HEK293T (cell line): ENCODE measurements around the gene IFT25.

Source experiments
- CTCF ChIA-PET: fragments of 350-600 bp; formaldehyde crosslinking; extraction: SDS; loops from one replicate; lab custom pipeline; 2021; ENCODE audit warnings: antibody characterized with exemption, inconsistent platforms; lab: Yijun Ruan, JAX
- POLR2A ChIA-PET: fragments of 350-600 bp; formaldehyde crosslinking; extraction: SDS; loops from one replicate; lab custom pipeline; 2020; ENCODE audit warnings: antibody characterized with exemption, inconsistent platforms; lab: Yijun Ruan, JAX
- DNase-seq: peaks from one replicate; pipeline ENCODE4 v3.0.0; 2012; ENCODE audit warnings: mixed read lengths; ENCODE audit errors: extremely low spot score
- ARNT ChIP-seq: fragments of 450-650 bp; IDR thresholded peaks from 2 replicates; pipeline ENCODE4 v1.6.1; 2017; ENCODE audit warnings: mild to moderate bottlenecking
- BHLHE40 ChIP-seq: fragments of 450-650 bp; IDR thresholded peaks from 2 replicates; pipeline ENCODE4 v1.6.1; 2016; ENCODE audit warnings: mild to moderate bottlenecking, moderate library complexity, borderline replicate concordance
- CTBP1 ChIP-seq: fragments of 450-650 bp; IDR thresholded peaks from 2 replicates; pipeline ENCODE4 v1.6.1; 2016; ENCODE audit warnings: borderline replicate concordance
- ELF4 ChIP-seq: fragments of 450-650 bp; IDR thresholded peaks from 2 replicates; pipeline ENCODE4 v1.6.1; 2017; ENCODE audit warnings: antibody characterized with exemption
- FOXA1 ChIP-seq: fragments of 450-650 bp; IDR thresholded peaks from 2 replicates; pipeline ENCODE4 v1.6.1; 2016; ENCODE audit warnings: mild to moderate bottlenecking
- FOXK2 ChIP-seq: fragments of 450-650 bp; IDR thresholded peaks from 2 replicates; pipeline ENCODE4 v1.6.1; 2016; ENCODE audit warnings: mild to moderate bottlenecking
- FOXM1 ChIP-seq: fragments of 450-650 bp; IDR thresholded peaks from 2 replicates; pipeline ENCODE4 v1.6.1; 2017; ENCODE audit warnings: mild to moderate bottlenecking, borderline replicate concordance
- HDGF ChIP-seq: fragments of 450-650 bp; IDR thresholded peaks from 2 replicates; pipeline ENCODE4 v1.6.1; 2017; ENCODE audit warnings: antibody characterized with exemption, borderline replicate concordance
- L3MBTL2 ChIP-seq: fragments of 450-650 bp; conservative IDR thresholded peaks from 2 replicates; pipeline ENCODE4 v1.6.1; 2016; ENCODE audit warnings: mild to moderate bottlenecking
- LEF1 ChIP-seq: fragments of 450-650 bp; IDR thresholded peaks from 2 replicates; pipeline ENCODE4 v1.6.1; 2017; ENCODE audit warnings: mild to moderate bottlenecking, borderline replicate concordance
- NFRKB ChIP-seq: fragments of 450-650 bp; IDR thresholded peaks from 2 replicates; pipeline ENCODE4 v1.6.1; 2016; ENCODE audit warnings: mild to moderate bottlenecking, moderate library complexity
- SP1 ChIP-seq: fragments of 450-650 bp; IDR thresholded peaks from 2 replicates; pipeline ENCODE4 v1.6.1; 2017
- SUZ12 ChIP-seq: fragments of 450-650 bp; IDR thresholded peaks from 2 replicates; pipeline ENCODE4 v1.6.1; 2016; ENCODE audit warnings: mild to moderate bottlenecking
- TARDBP ChIP-seq: fragments of 450-650 bp; IDR thresholded peaks from 2 replicates; pipeline ENCODE4 v1.6.1; 2016
- ZNF384 ChIP-seq: fragments of 450-650 bp; IDR thresholded peaks from 2 replicates; pipeline ENCODE4 v1.6.1; 2016
- TF ChIP-seq, protein P1 (sequence below): fragments of 450-650 bp; IDR thresholded peaks from 2 replicates; pipeline ENCODE4 v1.6.1; 2016

The IFT25 gene

DNA sequence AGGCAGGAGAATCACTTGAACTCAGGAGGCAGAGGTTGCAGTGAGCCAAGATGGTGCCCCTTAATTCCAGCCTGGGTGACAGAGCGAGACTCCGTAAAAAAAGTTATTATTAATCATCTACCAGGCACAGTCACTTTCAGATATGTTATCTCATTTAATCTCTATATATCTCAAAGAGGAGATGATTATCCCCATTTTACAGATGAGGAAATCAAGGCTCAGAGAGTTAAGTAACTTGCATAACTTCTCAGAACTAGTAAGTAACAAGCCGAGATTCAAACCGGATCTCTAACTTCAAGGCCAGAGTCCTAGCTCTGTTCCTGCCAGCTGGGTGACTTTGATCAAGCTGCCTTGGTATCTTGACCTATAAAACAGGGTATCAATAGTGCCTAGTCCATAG is 34.1 kb downstream of the IFT25 start:
- CTCF ChIA-PET: no interaction called here
- POLR2A ChIA-PET: no interaction called here
- TF ChIP-seq SUZ12: no peak
- no peak for TF ChIP-seq ELF4
- no peak for TF ChIP-seq ARNT
- no peak for TF ChIP-seq SP1
- no peak for TF ChIP-seq FOXM1
- no peak for TF ChIP-seq BHLHE40
- no peak for TF ChIP-seq NFRKB
- no peak for TF ChIP-seq FOXA1
- no peak for TF ChIP-seq LEF1
- no peak for TF ChIP-seq L3MBTL2
- no peak for TF ChIP-seq CTBP1
- TF ChIP-seq HDGF: no peak
- TF ChIP-seq FOXK2: no peak
- no peak for DNase-seq

GRCh38 chr1:53909946-53910345 is 35.6 kb downstream of the IFT25 start:
- TF ChIP-seq FOXM1: no peak
- no peak for TF ChIP-seq L3MBTL2
- TF ChIP-seq FOXA1: no peak
- TF ChIP-seq FOXK2: no peak
- TF ChIP-seq HDGF: no peak
- no peak for TF ChIP-seq ARNT
- TF ChIP-seq, protein P1, sequence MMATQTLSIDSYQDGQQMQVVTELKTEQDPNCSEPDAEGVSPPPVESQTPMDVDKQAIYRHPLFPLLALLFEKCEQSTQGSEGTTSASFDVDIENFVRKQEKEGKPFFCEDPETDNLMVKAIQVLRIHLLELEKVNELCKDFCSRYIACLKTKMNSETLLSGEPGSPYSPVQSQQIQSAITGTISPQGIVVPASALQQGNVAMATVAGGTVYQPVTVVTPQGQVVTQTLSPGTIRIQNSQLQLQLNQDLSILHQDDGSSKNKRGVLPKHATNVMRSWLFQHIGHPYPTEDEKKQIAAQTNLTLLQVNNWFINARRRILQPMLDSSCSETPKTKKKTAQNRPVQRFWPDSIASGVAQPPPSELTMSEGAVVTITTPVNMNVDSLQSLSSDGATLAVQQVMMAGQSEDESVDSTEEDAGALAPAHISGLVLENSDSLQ: no peak
- ChIA-PET CTCF (no interaction called here), POLR2A (no interaction called here)
- no peak for DNase-seq

GRCh38 chr1:53906121-53906520 is 39.4 kb downstream of the IFT25 start:
- POLR2A ChIA-PET: no interaction called here
- no peak for DNase-seq
- CTCF ChIA-PET: no interaction called here
- TF ChIP-seq ZNF384: no peak
- TF ChIP-seq, protein P1: no peak
- no peak for TF ChIP-seq FOXK2
- TF ChIP-seq FOXM1: no peak
- no peak for TF ChIP-seq L3MBTL2
- TF ChIP-seq CTBP1: no peak
- no peak for TF ChIP-seq ELF4
- no peak for TF ChIP-seq ARNT
- no peak for TF ChIP-seq BHLHE40

DNA sequence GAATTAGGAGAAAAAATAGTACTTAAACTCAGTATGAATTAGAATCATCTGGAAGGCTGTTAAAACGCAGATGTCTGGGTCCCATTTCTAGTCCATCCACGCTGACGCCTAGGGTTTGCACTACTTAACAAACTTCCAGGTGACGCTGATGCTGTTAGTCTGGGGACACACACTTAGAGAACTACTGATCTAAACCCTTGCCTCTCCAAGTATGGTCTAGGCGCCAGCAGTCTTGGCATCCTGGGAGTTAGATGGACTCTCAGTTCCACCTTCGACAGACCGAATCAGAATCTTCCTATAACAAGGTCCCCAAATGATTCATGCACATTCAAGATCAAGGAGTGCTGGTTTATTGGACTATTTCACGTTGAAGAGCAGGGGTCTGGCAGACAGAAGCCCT is 40.0 kb downstream of the IFT25 start:
- CTCF ChIA-PET: no interaction called here
- DNase-seq: no peak
- no peak for TF ChIP-seq FOXA1
- no peak for TF ChIP-seq LEF1
- TF ChIP-seq HDGF: no peak
- no peak for TF ChIP-seq ZNF384
- no peak for TF ChIP-seq FOXM1
- no peak for TF ChIP-seq TARDBP
- TF ChIP-seq, protein P1: no peak
- TF ChIP-seq SP1: no peak
- TF ChIP-seq L3MBTL2: no peak
- TF ChIP-seq NFRKB: no peak
- TF ChIP-seq ARNT: no peak
- TF ChIP-seq FOXK2: no peak
- no peak for TF ChIP-seq CTBP1
- POLR2A ChIA-PET: no interaction called here

GRCh38 chr1:53902235-53903138 is 43.0 kb downstream of the IFT25 start:
- ChIA-PET CTCF (no interaction called here), POLR2A (no interaction called here)
- TF ChIP-seq CTBP1 (no peak), SP1 (no peak), TARDBP (no peak), NFRKB (no peak), L3MBTL2 (no peak), FOXM1 (no peak), ZNF384 (no peak)
- TF ChIP-seq, protein P1: no peak
- no peak for DNase-seq

- DNase-seq: no peak
- ChIA-PET CTCF (interaction anchor here (1.4 kb wide), 1 partner anchor 13 kb away, joined by 4 read pairs; no protein-coding TSS in a partner anchor), POLR2A (interaction anchor here (0.9 to 1.1 kb wide), 2 partner anchors 9 to 46 kb away, joined by 3 read pairs; partner anchors contain the start of gene IFT25)
- no peak for TF ChIP-seq L3MBTL2
- TF ChIP-seq SUZ12: no peak
- no peak for TF ChIP-seq LEF1
- no peak for TF ChIP-seq ZNF384
- no peak for TF ChIP-seq BHLHE40
- no peak for TF ChIP-seq NFRKB
- no peak for TF ChIP-seq CTBP1
- TF ChIP-seq FOXK2: no peak
- TF ChIP-seq FOXA1: no peak
Measured at GRCh38 chr1:53899708-53900107, 45.8 kb downstream of the IFT25 start.
